COLO829 (cell line): ENCODE measurements around the gene SLC12A3.
"Not testable (repeated sequence)": the region's sequence is repeated elsewhere in the genome, so short reads cannot be mapped to it uniquely, and the experiment has no call there.

ENCODE experiments used
- DNase-seq: peaks from one replicate; pipeline ENCODE4 v3.0.0; 2012; ENCODE audit warnings: low spot score

Gene SLC12A3

DNA sequence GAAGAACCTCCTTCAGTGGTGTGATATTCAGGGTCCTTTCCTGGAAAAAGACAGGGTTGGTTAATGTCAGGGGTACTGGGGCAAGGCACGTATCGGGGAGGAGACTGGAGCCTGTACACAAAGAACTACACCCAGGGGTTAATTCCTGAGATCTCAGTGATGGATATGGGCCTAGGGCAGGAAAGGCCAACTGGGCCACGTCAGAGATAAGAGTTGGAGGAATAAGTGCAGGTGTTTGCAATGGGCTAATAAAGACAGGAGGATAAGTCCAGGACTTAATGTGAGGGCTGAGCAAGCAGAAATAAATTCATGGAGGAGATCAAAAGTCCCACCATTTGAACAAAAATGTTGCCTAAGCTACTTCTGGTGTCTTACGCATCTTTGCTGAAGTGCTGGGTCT lies 56.6 kb downstream of the SLC12A3 start:
- no peak for DNase-seq

DNA sequence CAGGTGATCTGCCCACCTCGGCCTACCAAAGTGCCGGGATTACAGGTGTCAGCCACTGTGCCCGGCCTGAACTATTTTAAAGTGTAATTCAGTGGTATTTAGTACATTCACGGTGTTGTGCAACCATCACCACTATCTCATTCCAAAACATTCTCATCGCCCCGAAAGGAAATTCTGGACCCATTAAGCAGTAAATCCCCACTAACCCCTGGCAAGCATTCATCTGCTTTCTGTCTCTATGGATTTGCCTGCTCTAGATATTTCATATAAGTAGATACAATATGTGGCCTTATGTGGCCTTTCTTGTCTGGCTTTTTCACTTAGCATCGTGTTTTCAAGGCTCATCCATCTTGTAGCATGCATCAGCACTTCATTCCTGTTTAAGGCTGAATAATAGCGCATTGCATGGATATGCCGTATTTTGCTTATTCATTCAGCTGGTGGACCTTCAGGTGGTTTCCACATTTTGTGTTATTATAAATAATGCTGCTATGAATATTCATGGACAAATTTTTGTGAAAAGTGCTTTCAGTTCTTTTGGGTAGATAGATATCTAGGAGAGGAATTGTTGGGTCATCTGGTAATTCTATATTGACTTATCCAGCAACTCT lies 58.6 kb downstream of the SLC12A3 start:
- DNase-seq = no peak

GRCh38 chr16:56927471-56927870 lies 62.5 kb downstream of the SLC12A3 start:
- no peak for DNase-seq

DNA sequence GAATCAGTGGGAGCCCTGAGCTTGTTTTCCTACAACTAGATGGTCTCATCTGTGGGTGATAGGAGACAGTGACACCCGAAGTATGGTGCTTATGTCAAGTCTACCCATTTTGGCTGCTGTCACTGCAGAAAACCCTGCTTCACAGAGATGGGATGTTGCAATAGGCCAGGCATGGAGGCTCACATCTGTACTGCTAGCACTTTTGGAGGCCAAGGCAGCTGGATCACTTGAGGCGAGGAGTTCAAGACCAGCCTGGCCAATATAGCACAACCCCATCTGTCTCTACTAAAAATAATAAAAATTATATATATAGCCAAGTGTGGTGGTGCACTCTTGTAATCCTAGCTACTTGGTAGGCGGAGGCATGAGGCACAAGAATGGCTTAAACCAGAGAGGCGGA lies 64.6 kb downstream of the SLC12A3 start:
- DNase-seq = no peak

- no peak for DNase-seq
These were observed 65.7 kb downstream of the SLC12A3 start for GRCh38 chr16:56930486-56931270.

- DNase-seq = no peak
These were observed 66.4 kb downstream of the SLC12A3 start for GRCh38 chr16:56931271-56931891.

DNA sequence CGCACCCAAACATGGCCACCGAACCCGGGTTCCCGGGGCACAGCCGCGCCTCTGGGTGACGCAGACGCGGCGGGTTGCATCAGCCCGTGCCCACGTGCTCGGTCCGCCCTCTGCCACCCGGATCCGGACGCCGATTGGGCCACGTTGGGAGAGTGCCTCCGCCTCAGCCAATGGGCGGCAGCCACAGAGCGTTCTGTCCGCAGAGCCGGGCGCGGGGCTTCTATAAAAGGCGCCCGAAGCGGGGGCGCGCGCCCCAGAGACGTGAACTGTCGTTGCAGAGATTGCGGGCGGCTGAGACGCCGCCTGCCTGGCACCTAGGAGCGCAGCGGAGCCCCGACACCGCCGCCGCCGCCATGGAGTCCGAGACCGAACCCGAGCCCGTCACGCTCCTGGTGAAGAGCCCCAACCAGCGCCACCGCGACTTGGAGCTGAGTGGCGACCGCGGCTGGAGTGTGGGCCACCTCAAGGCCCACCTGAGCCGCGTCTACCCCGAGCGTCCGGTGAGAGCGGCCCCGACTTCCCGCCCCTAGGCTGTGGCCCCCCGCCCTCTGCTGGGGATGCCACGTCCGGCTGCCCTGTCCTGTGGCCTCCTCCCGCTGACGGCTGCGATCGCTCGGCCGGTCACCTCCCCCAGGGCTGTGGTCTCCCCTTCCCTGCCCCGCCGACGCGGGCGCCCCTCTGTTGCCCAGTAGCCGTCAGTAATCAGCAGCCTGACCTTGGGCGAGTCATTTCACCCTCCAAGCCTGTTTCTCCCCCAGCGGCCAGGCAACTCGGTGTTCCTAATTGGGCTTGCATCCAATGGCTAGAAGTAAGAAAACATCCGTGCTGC lies 67.1 kb downstream of the SLC12A3 start, which contains the start of gene HERPUD1:
Gene HERPUD1 (plus strand): TSS at position 251 of the 829 bp plus-strand sequence. CDS start 103 bp downstream, at position 354.
- peak; percentile 96 for DNase-seq

DNA sequence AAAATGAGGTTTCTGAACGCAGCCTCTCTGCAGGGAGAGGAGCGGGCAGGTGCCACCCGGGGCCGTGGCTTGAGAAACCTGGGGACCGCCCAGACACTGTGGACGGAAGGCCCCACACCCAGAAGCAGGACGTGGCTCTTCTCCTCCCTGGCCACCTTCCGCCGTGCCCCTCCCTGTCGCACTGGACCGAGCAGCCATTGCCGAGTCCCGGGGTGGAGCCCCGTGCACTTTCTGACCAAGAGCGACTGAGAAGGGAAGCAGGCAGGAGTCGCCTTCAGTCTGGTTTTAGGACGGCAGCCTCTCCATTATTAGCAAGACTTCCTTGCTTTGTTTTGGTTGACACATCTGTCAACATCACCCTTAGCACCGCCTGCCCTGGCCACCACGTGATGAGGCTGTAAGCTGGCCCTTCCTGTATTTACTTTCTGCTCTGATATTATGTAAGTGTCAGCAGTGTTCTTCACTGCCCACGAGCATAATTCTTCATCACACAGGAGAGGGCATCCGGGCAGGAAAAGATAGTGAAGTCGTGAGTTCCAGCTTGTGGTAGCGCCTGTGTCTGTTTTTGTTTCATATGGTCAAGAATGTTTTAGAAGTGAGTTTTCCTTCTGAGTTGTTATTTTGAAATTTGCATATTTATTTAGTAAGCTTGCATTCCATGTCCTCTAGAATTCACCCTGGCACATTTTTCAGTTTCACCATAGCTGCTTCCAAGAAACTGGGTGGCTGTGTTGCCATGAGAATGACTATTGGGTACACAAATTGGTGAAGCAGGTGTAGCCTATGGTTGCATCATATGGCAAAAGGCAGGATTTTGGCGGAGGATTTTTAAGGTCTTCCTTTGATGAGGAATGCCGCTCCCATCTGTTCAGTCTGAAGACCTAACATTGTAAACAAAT lies 68.0 kb downstream of the SLC12A3 start:
- DNase-seq = no peak

GRCh38 chr16:56933828-56934598 lies 69.0 kb downstream of the SLC12A3 start:
- no peak for DNase-seq

- DNase-seq = not testable (repeated sequence)
These were observed 69.7 kb downstream of the SLC12A3 start for GRCh38 chr16:56934599-56935145.

- no peak for DNase-seq
These were observed 70.2 kb downstream of the SLC12A3 start for GRCh38 chr16:56935201-56935600.

- no peak for DNase-seq
These were observed 71.5 kb downstream of the SLC12A3 start for GRCh38 chr16:56936491-56936890.

- DNase-seq = no peak
These were observed 71.9 kb downstream of the SLC12A3 start for GRCh38 chr16:56936950-56937349.

GRCh38 chr16:56938664-56939513 lies 73.9 kb downstream of the SLC12A3 start:
- no peak for DNase-seq

DNA sequence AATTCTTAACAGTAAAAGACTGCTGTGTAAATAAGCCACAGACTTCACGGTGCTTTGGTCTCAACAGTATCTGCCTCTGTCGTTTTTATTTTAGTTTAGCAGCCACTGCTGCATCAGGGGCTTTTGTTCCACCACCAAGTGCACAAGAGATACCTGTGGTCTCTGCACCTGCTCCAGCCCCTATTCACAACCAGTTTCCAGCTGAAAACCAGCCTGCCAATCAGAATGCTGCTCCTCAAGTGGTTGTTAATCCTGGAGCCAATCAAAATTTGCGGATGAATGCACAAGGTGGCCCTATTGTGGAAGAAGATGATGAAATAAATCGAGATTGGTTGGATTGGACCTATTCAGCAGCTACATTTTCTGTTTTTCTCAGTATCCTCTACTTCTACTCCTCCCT lies 74.8 kb downstream of the SLC12A3 start:
- no peak for DNase-seq

DNA sequence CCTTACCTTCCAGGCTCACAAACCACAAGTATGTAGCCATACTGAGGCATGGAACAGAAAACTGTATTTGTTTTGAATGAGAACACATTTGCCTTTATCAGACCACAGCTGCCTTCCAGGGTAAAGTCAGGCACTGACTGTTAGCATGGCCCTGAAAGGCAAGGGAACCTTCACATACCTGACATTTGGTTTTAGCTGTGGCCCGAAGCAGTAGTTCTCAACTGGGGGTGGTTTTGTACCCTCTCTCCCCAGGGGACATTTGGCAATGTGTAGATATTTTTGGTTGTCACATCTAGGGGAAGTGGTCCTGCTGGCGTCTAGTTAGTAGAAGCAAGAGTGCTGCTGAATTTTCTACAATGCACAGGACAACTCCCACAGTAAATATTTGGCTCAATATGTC lies 76.1 kb downstream of the SLC12A3 start:
- no peak for DNase-seq

- no peak for DNase-seq
These were observed 76.9 kb downstream of the SLC12A3 start for GRCh38 chr16:56941856-56942331.

DNA sequence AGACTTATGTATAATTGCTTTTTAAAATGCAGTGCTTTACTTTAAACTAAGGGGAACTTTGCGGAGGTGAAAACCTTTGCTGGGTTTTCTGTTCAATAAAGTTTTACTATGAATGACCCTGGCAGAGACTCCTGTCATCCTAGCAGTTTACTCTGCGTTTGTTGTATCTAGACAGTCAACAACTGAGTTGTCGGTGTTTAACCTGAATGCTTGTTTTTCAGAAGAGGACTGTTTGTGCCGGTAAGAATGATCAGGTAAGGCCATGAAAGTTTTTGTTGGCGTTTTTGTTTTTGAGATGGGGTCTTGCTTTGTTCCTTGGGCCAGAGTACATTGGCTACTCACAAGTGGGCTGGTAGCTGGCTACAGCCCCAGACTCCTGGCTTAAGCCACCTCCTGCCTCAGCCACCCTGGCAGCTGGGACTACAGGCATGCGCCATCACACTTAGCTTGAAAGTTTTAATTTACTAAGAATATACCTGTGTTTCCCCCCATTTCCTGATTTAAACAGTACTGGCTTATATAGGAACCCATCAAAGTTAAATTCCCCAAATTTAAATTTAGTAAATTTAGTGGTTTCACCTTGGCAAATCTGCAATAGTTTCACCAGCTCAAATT lies 78.9 kb downstream of the SLC12A3 start:
- DNase-seq = no peak
